Mucosa of descending colon (tissue), 3 donors: ENCODE measurements around the gene KRT35. TPM values are rescaled to one million over a fixed set of nuclear protein-coding genes. Genes with fewer than 3 reads are reported as not detected.

Experiments used
- ATAC-seq: fragments of 200-7000 bp; cut with Tn5 transposase; one replicate; pipeline ENCODE4 v1.9.1; 2020; ENCODE audit warnings: mild to moderate bottlenecking, moderate library complexity
- DNase-seq, 3 donors: peaks; one replicate each; pipeline ENCODE4 v3.0.0-alpha.2; 2020
- H3K36me3 ChIP-seq: fragments of 200-600 bp; one replicate; pipeline ENCODE4 v1.8.0; 2021; ENCODE audit warnings: low read depth, mild to moderate bottlenecking
- H3K4me1 ChIP-seq: fragments of 200-600 bp; one replicate; pipeline ENCODE4 v1.8.0; 2021; ENCODE audit warnings: low read depth, mild to moderate bottlenecking
- H3K4me3 ChIP-seq: fragments of 200-600 bp; one replicate; pipeline ENCODE4 v1.8.0; 2021; ENCODE audit warnings: mild to moderate bottlenecking
- H3K9me3 ChIP-seq: fragments of 200-600 bp; one replicate; pipeline ENCODE4 v1.8.0; 2021; ENCODE audit warnings: mild to moderate bottlenecking
- CTCF ChIP-seq: fragments of 200-600 bp; IDR thresholded peaks from one replicate; pipeline ENCODE4 v1.8.0; 2022; ENCODE audit warnings: antibody characterized with exemption, mild to moderate bottlenecking
- intact Hi-C, 2 donors: fragments of 100-400 bp; cut with DNase I in 1 of 2; cut with micrococcal nuclease in 1 of 2; formaldehyde crosslinking; loops; one replicate each; pipeline versions ENCODE4 v1.11.0 to v1.11.1; 2022; cut with DNase I, micrococcal nuclease
- total RNA-seq, 3 donors: library from RNA; stranded (reverse); fragmentation: NEBNext Ultra II Directional in 2 of 3; extraction: Animal tissue kit (Norgen Biotek cat#: 25700) in 2 of 3; gene quantifications; one replicate each; pipeline versions ENCODE4 v1.2.1 to v1.2.4, GENCODE V29; 2021 to 2023
- donor health status: DM: no; HTN: no; CAD: no; lungs with moderate emphysema.
- donor health status: DM: no; HTN: no; CAD: no.
- donor health status: DM: no; HTN: yes; CAD: no.

The KRT35 gene
- total RNA-seq, 3 donors from 2014 or later: not detected

DNA sequence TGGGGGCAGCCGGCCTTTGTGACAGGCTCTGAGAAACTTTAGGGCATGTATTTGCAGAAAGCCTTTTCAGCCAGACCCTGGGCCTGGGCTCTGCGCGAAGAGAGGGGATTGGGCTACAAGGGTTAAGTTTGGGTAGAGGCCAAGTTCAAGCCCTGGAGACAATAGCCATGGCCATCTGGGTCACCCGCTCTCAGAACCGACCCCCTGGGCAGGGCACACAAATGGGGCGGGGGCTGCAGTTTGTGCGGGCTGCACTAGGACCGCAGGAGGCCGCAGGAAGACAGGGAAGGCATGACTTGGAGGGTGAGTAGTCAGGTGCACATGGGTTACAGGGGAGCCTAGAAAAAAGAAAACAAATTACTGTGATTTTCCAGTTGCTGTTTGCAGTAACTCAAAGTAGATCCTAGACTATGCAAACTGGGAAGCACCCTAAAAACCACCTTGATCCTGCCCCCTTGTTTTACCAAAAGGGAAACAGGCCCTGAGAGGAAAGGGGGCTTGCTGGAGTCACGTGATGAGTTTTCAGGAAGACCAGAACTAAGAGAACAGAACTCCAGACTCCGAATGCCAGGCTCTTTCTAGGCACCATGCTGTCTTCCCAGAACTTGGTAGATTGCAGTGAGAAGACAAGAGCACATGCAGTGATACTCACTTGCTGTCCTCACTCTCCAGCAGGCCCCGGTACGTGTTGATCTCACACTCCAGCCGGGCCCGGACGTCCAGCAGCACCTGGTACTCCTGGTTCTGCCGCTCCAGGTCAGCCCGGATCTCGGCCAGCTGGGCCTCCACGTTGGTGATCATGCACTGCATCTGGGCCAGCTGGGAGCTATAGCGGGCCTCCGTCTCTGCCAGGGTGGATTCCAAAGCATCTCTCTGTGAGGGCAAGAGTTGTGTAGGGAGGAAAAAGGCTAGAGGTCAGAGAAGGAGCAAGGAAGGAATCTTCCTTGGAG, 3.8 kb downstream of the KRT35 start:
- Histone ChIP-seq H3K9me3 (no peaks in the 10 kb centered on the region), H3K36me3 (no peaks in the 10 kb centered on the region)

DNA sequence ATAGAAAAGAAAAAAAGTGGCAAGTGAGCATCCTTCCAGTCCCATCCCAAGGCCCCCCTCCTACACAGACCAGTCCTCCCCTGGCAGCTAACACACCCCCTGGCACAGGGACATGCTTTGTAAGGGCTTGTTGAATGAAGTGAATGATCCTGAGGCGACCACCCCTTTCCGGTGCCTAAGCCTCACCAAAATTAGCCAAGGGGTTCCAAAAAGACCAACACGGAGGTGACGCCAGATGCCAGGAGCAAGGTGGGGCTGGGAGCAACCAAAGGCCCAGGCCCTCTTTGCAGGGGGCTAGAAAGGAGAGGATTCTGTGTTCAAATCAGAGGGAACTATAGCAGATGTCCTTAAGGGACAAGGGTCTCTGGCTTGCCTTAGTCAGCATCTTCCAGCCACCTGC, 5.5 kb downstream of the KRT35 start:
- ATAC-seq: no peak
- DNase-seq: no peak
- intact Hi-C loops: no loop called here

More for the DNA sequence above, 3.8 kb downstream of the KRT35 start:
- no peak for DNase-seq
- ATAC-seq: no peak
- intact Hi-C loops: no loop called here
- Histone ChIP-seq H3K4me1 (no peaks in the 10 kb centered on the region), H3K4me3 (no peak overlapping the region)
- no peak for TF ChIP-seq CTCF

DNA sequence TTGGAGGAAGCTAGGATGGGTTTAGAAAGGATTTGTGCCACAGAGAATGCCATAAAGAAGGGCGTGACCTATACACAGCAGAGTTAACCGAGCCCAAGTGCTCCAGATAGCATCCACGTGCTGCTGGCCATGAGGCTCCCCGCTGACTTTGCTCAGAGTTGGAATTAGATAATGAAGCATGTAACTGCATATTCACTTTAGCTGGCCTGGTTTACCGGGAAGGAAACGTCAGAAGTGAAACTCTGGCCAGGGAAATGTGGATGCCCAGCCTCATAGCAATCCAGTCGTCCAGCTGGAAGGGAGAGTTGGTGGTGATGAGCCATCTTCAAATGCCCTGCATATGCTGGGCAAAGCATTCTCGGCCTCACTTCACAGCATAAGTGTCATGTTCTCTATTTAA, 6.1 kb downstream of the KRT35 start:
- DNase-seq (no peak), ATAC-seq (no peak)

More for the DNA sequence above, 5.5 kb downstream of the KRT35 start:
- no peak overlapping the region for H3K4me3 ChIP-seq
- H3K4me1 ChIP-seq: no peaks in the 10 kb centered on the region
- no peaks in the 10 kb centered on the region for H3K9me3 ChIP-seq
- no peak for TF ChIP-seq CTCF
- no peaks in the 10 kb centered on the region for H3K36me3 ChIP-seq

DNA sequence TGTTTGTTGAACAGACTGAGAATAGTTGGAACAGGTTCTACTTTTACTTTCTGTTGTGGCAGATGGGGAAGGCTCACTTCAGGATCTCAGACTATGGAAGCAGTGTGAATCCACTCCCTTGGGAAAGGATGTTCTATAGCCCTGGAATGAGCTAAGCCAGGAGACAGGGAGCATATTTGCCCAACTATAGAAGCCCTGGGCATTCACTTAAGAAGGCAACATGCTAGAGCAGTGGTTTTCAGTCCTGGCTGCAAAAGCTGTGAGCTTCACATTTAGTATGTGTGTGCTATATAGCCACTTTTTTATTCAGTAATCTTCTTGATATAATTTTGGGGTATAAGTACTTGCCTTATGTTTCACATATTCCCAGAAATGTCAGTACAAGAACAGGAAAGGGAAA, 12.6 kb downstream of the KRT35 start:
- DNase-seq (no peak), ATAC-seq (no peak)
- no peak overlapping the region for H3K4me3 ChIP-seq
- no peaks in the 10 kb centered on the region for H3K9me3 ChIP-seq
- H3K4me1 ChIP-seq: no peaks in the 10 kb centered on the region
- intact Hi-C loops: no loop called here
- H3K36me3 ChIP-seq: no peaks in the 10 kb centered on the region
- TF ChIP-seq CTCF: no peak

More for the DNA sequence above, 6.1 kb downstream of the KRT35 start:
- Histone ChIP-seq H3K36me3 (no peaks in the 10 kb centered on the region), H3K4me1 (no peaks in the 10 kb centered on the region), H3K4me3 (no peak overlapping the region), H3K9me3 (no peaks in the 10 kb centered on the region)
- TF ChIP-seq CTCF: no peak
- intact Hi-C loops: no loop called here

DNA sequence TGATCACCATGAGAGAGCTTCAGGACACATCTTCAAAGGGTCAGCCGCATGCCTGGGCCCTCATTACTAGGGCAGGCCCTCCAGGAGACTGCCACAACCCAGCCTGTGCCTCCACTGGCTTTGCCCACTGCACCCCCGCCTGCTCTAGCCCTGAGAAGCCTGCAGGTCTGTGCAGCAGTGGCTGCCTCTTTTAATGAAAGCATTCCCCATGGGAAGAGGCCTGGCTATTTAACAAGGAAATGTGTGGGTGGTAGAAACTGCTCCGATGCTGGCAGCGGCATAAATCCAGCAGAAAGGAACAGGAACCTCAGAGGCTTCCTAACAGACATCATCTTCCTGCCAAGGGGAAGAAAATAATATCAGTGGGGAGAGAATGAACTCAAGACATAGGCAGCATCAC, 13.4 kb downstream of the KRT35 start:
- no peak overlapping the region for H3K4me3 ChIP-seq
- DNase-seq: no peak
- no peak for ATAC-seq
- no peaks in the 10 kb centered on the region for H3K4me1 ChIP-seq
- TF ChIP-seq CTCF: no peak
- intact Hi-C loops: no loop called here
- H3K9me3 ChIP-seq: no peaks in the 10 kb centered on the region
- no peaks in the 10 kb centered on the region for H3K36me3 ChIP-seq
